Measurements from ENCODE around the gene HNF1A. TPM values are rescaled to one million over a fixed set of nuclear protein-coding genes. Genes with fewer than 3 reads are reported as not detected.
"Not testable (repeated sequence)": the region's sequence is repeated elsewhere in the genome, so short reads cannot be mapped to it uniquely, and the experiment has no call there.

Gene HNF1A
- total and polyA plus RNA-seq, 2 of the 13 experiments (the other 11 are each of a cell fraction or from before 2014, with no cell fraction given), result 13.4 to 34.7 TPM

DNA sequence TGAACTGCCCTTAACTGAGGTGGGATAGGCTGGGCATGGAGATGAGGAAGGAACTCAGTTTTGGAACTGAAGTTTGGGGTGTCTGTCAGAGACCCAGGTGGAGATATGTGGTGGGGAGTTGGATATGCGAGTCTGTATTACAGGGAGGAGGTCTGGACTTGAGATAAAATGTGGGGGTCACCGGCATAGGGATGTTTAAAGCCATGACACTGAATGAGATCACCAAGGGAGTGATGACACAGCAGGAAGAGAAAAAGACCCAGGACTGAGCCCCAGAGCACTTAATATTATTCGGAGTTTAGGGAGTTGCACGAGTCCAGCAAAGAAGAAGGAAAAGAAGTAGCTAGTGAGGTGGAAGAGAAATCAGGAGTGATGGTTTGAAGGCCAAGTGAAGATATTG lies 64.7 kb downstream of the HNF1A start:
- no peak overlapping the region for H3K27ac ChIP-seq (ENCODE audit: extremely low read length, insufficient read depth, low read length)
- H3K4me2 ChIP-seq (ENCODE audit: low read depth, low read length), result no peak overlapping the region
- H3K79me2 ChIP-seq (ENCODE audit: insufficient read depth, low read length), result no peaks in the 10 kb centered on the region
- CTCF ChIA-PET (ENCODE audit: low intra/inter-chr PET ratio, low total read pairs), result no interaction called here
- in situ Hi-C loops (cut with HindIII; ENCODE audit: extremely low pct_ligation_motif_present, low pct_unique_long_range_greater_than_20kb) (no loop called here), intact Hi-C loops (cut with micrococcal nuclease; ENCODE audit: unreplicated experiment) (no loop called here)
- H3K9ac ChIP-seq (ENCODE audit: insufficient read depth, low read depth, low read length), result no peak overlapping the region
- DNase-seq (ENCODE audit: low spot score), result no peak
- TF ChIP-seq CSRNP2 (CRISPR knock-in tag; conservative IDR thresholded peaks at IDR 0.05; ENCODE audit: low read depth) (no peak), ZNF224 (CRISPR knock-in tag; IDR thresholded peaks at IDR 0.05) (no peak), RAD51 (IDR thresholded peaks at IDR 0.05; ENCODE audit: borderline replicate concordance) (no peak), ERF (CRISPR knock-in tag; IDR thresholded peaks at IDR 0.05) (no peak), ZNF33A (CRISPR knock-in tag; IDR thresholded peaks at IDR 0.05; ENCODE audit: borderline replicate concordance) (no peak)
- no peaks in the 10 kb centered on the region for H3K36me3 ChIP-seq (replicated peaks in 1 of 2; ENCODE audit: control insufficient read depth in 1 of 2, insufficient read depth in 2 of 2, low read length in 2 of 2)
- H2AFZ ChIP-seq (ENCODE audit: low read length), result no peak overlapping the region
- POLR2A ChIA-PET, result no interaction called here
- 17% methylated on average over 4 of the region's 4 CpGs for WGBS (ENCODE audit: low lambda C conversion rate)
- no peaks in the 10 kb centered on the region for H4K20me1 ChIP-seq (ENCODE audit: insufficient read depth, low read length)
- H3K4me3 ChIP-seq (replicated peaks in 1 of 3; ENCODE audit: insufficient read depth in 1 of 3, low read depth in 2 of 3, low read length in 3 of 3), result no peak overlapping the region
- H3K4me1 ChIP-seq (ENCODE audit: insufficient read depth, low read length), result peaks cover 12% of the 10 kb centered on the region
- FAIRE-seq, result no peak
- peaks cover 0 to 7% of the 10 kb centered on the region in 2 experiments; a peak in 1 of 5 replicates for H3K27me3 ChIP-seq (ENCODE audit: control insufficient read depth in 1 of 2, insufficient read depth in 2 of 2, low read length in 2 of 2)
- BruUV-seq (replicated peaks), result no TSS peak
- H3K9me3 ChIP-seq (ENCODE audit: low read length), result no peaks in the 10 kb centered on the region
- no peak for ATAC-seq

- FAIRE-seq; H3K27me3 ChIP-seq (ENCODE audit: control insufficient read depth in 1 of 2, insufficient read depth in 2 of 2, low read length in 2 of 2); CTCF ChIA-PET (ENCODE audit: low intra/inter-chr PET ratio, low total read pairs); in situ Hi-C loops (cut with HindIII; ENCODE audit: extremely low pct_ligation_motif_present, low pct_unique_long_range_greater_than_20kb); H2AFZ ChIP-seq (ENCODE audit: low read length); BruUV-seq (replicated peaks); H4K20me1 ChIP-seq (ENCODE audit: insufficient read depth, low read length); intact Hi-C loops (cut with micrococcal nuclease; ENCODE audit: unreplicated experiment); ATAC-seq; H3K27ac ChIP-seq (ENCODE audit: extremely low read length, insufficient read depth, low read length); H3K9me3 ChIP-seq (ENCODE audit: low read length); POLR2A ChIA-PET; H3K4me1 ChIP-seq (ENCODE audit: insufficient read depth, low read length); H3K4me3 ChIP-seq (replicated peaks in 1 of 3; ENCODE audit: insufficient read depth in 1 of 3, low read depth in 2 of 3, low read length in 3 of 3); H3K79me2 ChIP-seq (ENCODE audit: insufficient read depth, low read length); H3K4me2 ChIP-seq (ENCODE audit: low read depth, low read length); H3K9ac ChIP-seq (ENCODE audit: insufficient read depth, low read depth, low read length); DNase-seq (ENCODE audit: low spot score); H3K36me3 ChIP-seq (replicated peaks in 1 of 2; ENCODE audit: control insufficient read depth in 1 of 2, insufficient read depth in 2 of 2, low read length in 2 of 2): not testable (repeated sequence)
- 51% methylated on average over 11 of the region's 12 CpGs for WGBS (ENCODE audit: low lambda C conversion rate)
Observed at GRCh38 chr12:121047400-121047799, 69.1 kb downstream of the HNF1A start.

Measured in HepG2 (cell line).